GM12865 (cell line): ENCODE measurements around the gene HSD17B3.

ENCODE experiments used
- DNase-seq: peaks from one replicate; pipeline ENCODE4 v3.0.0; 2010; ENCODE audit warnings: low read depth
- H3K4me3 ChIP-seq: 2 replicates; pipeline ENCODE4 v1.5.1; 2011; ENCODE audit warnings: mild to moderate bottlenecking, low read depth, low read length, control low read depth
- TF ChIP-seq, protein P1 (sequence below): IDR thresholded peaks from 2 replicates; pipeline ENCODE4 v1.5.1; 2011; ENCODE audit warnings: low read length, control low read depth, low read depth, inconsistent platforms; ENCODE audit not compliant: insufficient read depth; ENCODE audit errors: missing control alignments

The HSD17B3 gene

DNA sequence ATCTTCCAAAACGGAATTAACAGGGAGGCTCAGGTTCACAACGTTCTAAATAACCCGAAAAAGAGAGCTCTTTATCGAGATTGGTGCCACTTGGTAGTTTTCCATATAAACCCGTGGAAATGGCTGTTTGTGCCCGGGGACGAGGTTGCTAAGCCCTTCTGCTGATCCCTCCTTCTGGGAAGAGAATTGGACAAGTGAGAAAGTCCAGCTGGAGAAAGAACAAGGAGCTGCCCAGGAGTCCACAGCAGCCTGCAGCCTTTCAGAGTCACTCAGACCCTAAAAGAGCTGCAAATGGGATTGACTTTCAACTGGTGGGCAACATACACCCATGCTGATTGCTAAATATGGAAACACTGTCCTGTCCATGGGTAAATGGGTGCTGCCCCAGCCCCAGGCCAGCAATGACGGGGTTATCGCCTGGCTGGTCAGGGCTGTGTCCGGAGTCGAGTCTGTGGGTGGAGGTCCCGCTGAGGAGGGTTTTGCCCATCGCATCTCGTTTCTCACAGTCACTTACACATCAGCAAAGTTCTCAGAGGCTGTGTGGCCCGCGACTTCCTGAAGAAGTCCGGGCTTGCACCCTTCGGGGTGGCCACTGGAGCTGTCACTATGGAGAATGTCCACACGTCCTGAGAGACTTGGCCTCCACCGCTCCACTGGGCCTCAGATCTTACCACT, 40.7 kb upstream of the HSD17B3 start:
- H3K4me3 ChIP-seq = no peak overlapping the region
- TF ChIP-seq, protein P1, sequence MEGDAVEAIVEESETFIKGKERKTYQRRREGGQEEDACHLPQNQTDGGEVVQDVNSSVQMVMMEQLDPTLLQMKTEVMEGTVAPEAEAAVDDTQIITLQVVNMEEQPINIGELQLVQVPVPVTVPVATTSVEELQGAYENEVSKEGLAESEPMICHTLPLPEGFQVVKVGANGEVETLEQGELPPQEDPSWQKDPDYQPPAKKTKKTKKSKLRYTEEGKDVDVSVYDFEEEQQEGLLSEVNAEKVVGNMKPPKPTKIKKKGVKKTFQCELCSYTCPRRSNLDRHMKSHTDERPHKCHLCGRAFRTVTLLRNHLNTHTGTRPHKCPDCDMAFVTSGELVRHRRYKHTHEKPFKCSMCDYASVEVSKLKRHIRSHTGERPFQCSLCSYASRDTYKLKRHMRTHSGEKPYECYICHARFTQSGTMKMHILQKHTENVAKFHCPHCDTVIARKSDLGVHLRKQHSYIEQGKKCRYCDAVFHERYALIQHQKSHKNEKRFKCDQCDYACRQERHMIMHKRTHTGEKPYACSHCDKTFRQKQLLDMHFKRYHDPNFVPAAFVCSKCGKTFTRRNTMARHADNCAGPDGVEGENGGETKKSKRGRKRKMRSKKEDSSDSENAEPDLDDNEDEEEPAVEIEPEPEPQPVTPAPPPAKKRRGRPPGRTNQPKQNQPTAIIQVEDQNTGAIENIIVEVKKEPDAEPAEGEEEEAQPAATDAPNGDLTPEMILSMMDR = no peak
- no peak for DNase-seq

DNA sequence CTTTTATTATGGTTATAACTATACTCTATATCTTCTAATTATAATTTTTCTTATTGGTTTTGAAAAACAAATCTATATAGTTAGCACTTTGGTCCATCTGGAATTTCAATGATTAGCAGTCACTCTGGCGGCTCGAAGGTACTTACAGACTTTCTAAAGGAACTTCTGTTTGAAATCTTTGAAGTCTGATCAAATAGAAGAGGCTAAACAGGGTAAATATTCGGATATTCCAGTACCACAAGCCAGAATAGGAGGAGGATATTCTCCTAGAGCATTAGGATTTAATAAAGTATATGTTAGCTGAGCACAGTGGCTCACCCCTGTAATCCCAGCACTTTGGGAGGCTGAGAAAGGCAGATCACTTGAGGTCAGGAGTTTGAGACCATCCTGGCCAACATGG, 38.7 kb upstream of the HSD17B3 start:
- H3K4me3 ChIP-seq = no peak overlapping the region
- TF ChIP-seq, protein P1 = no peak
- no peak for DNase-seq

DNA sequence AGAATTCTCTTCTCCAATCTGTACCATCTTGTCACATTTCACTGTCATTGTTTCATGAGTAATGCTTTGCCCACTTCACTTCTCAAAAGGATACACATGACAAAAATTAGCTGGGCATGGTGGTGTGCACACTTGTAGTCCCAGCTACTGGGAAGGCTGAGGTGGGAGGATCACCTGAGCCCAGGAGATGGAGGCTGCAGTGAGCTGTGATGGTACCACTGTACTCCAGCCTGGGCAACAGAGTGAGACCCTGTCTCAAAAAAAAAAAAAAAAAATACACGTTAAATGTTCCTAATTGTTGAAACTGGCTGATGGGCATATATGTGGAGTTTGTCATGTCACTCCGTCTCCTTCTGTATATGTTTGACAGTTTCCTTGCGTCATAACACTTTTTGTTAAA, 36.3 kb upstream of the HSD17B3 start:
- TF ChIP-seq, protein P1 = no peak
- no peak for DNase-seq
- H3K4me3 ChIP-seq = no peak overlapping the region

DNA sequence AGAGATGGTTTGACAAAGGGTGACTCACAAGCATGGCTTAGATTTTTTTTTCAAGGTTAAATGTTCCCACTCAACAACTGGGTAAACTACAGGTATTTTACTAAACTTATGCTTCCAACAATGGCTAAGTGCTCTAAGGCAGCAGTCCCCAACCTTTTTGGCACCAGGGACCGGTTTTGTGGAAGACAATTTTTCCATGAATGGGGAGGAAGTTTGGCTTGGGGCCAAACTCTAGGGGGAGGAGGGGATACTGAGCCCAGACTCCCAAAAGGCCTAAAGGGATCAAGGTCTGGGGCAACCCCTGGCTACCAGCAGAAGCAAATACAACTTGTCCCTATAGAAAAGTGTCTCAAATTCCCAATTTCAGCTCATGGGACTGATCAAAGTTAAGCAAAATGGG, 32.0 kb upstream of the HSD17B3 start:
- H3K4me3 ChIP-seq = no peak overlapping the region
- TF ChIP-seq, protein P1 = no peak

DNA sequence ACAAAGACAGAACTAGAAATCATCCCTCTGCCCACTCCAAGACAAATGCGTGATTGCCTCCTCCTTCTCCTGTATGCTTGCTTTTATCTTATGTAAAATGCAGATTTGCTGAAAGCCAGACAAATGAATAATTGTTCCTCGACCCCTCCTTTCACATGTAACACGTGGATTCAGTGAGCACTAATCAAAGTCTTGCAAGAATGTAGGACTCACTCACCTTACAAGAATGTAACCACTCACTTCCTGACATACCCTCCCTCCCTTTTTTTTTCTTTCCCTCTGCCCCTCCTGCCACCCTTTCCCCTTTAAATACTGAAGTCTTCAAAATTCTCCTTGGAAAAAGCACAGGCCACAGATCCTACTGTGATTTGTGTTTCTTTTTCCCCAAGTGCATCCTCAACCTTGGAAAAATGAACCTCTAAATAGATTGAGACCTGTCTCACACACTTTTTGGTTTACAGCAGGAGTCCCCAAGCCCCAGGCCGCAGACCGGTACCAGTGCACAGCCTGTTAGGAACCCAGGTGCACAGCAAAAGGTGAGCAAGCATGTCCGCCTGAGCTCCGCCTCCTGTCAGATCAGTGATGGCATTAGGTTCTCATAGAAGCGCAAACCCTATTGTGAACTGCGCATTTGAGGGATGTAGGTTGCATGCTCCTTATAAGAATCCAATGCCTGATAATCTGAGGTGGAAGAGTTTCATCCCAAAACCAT, 29.4 kb upstream of the HSD17B3 start:
- no peak for DNase-seq
- H3K4me3 ChIP-seq = no peak overlapping the region
- TF ChIP-seq, protein P1 = no peak

More for the DNA sequence above, 32.0 kb upstream of the HSD17B3 start:
- no peak for DNase-seq

DNA sequence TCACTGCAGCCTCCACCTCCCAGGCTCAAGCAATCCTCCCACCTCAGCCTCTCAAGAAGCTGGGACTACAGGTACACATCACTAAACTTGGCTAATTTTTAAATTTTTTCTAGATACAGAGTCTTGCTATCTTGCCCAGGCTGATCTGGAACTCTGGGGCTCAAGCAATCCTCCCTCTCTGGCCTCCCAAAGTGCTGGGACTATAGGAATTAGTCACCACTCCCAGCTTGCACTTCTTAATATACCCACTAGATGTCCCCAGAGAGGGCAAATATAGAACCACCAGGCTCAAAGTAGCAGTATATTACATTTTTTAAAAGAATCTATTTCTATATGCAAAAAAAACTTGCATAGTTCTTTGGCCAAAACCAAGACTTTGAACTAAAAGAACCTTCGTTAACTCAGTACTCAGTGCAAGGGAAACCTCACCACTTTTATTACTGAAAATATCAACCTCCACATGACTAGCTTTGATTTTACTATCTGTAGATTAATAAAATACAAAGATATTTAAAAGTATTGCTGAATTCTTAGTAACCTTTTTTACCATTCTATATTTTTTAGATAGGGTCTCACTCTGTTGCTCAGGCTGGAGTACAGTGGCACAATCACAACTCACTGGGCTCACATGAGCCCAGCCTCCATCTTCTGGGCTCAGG, 25.8 kb upstream of the HSD17B3 start:
- H3K4me3 ChIP-seq = no peak overlapping the region
- TF ChIP-seq, protein P1 = peak; percentile 54
- DNase-seq = peak; percentile 52
